Measurements from ENCODE around the gene TASP1. TPM values are rescaled to one million over a fixed set of nuclear protein-coding genes. Genes with fewer than 3 reads are reported as not detected.
"Not testable (repeated sequence)": the region's sequence is repeated elsewhere in the genome, so short reads cannot be mapped to it uniquely, and the experiment has no call there.

The TASP1 gene
- total RNA-seq, 2 donors from 2014 or later, result 15.8 to 16.6 TPM

GRCh38 chr20:13659288-13659687 is 20.6 kb upstream of the TASP1 start:
- no peak overlapping the region for H3K4me3 ChIP-seq (ENCODE audit: low read length)
- TF ChIP-seq CTCF (conservative IDR thresholded peaks at IDR 0.05), result no peak
- no peak overlapping the region for H3K27ac ChIP-seq (ENCODE audit: low read depth, low read length)
- Mint-ChIP-seq H3K27ac (no peak overlapping the region), H3K36me3 (ENCODE audit: low read depth) (no peaks in the 10 kb centered on the region), H3K27me3 (ENCODE audit: insufficient read depth) (peaks cover 2% of the 10 kb centered on the region), H3K4me1 (no peaks in the 10 kb centered on the region), H3K4me3 (no peak overlapping the region), H3K9me3 (no peaks in the 10 kb centered on the region)
- H3K9me3 ChIP-seq (ENCODE audit: control insufficient read depth, low read length), result no peaks in the 10 kb centered on the region
- no peaks in the 10 kb centered on the region for H3K27me3 ChIP-seq (ENCODE audit: control insufficient read depth, insufficient read depth, low read length, poor library complexity, severe bottlenecking)
- whole genome bisulfite sequencing, 2 experiments (ENCODE audit: insufficient coverage in 1 of 2, insufficient read length in 1 of 2), result 79 to 96% methylated on average over 3 of the region's 3 CpGs
- H3K9ac ChIP-seq (ENCODE audit: extremely low read depth, low read length, poor library complexity, severe bottlenecking), result no peak overlapping the region
- H3K36me3 ChIP-seq (ENCODE audit: control insufficient read depth, insufficient read depth, low read length), result no peaks in the 10 kb centered on the region
- no peaks in the 10 kb centered on the region for H3K4me1 ChIP-seq (ENCODE audit: control insufficient read depth, insufficient read depth, low read length)
- DNase-seq, result no peak

GRCh38 chr20:13658060-13658459 is 19.3 kb upstream of the TASP1 start:
- WGBS, 2 experiments (ENCODE audit: insufficient coverage in 1 of 2, insufficient read length in 1 of 2), result 89 to 91% methylated on average over 5 of the region's 5 CpGs
- H3K9me3 ChIP-seq (ENCODE audit: control insufficient read depth, low read length); H3K4me1 ChIP-seq (ENCODE audit: control insufficient read depth, insufficient read depth, low read length); H3K36me3 Mint-ChIP-seq (ENCODE audit: low read depth); H3K4me3 Mint-ChIP-seq; H3K9ac ChIP-seq (ENCODE audit: extremely low read depth, low read length, poor library complexity, severe bottlenecking); H3K36me3 ChIP-seq (ENCODE audit: control insufficient read depth, insufficient read depth, low read length); H3K27ac ChIP-seq (ENCODE audit: low read depth, low read length); H3K27ac Mint-ChIP-seq; H3K4me3 ChIP-seq (ENCODE audit: low read length); H3K4me1 Mint-ChIP-seq; DNase-seq; H3K27me3 ChIP-seq (ENCODE audit: control insufficient read depth, insufficient read depth, low read length, poor library complexity, severe bottlenecking); H3K9me3 Mint-ChIP-seq; H3K27me3 Mint-ChIP-seq (ENCODE audit: insufficient read depth): not testable (repeated sequence)

- no peak overlapping the region for H3K9ac ChIP-seq (ENCODE audit: extremely low read depth, low read length, poor library complexity, severe bottlenecking)
- Mint-ChIP-seq H3K27me3 (ENCODE audit: insufficient read depth) (no peaks in the 10 kb centered on the region), H3K9me3 (no peaks in the 10 kb centered on the region), H3K4me1 (peaks cover 2% of the 10 kb centered on the region), H3K4me3 (no peak overlapping the region), H3K27ac (no peak overlapping the region), H3K36me3 (ENCODE audit: low read depth) (no peaks in the 10 kb centered on the region)
- no peaks in the 10 kb centered on the region for H3K36me3 ChIP-seq (ENCODE audit: control insufficient read depth, insufficient read depth, low read length)
- 93% methylated on average over 2 to 4 of the region's 4 CpGs for WGBS, 2 experiments (ENCODE audit: insufficient coverage in 1 of 2, insufficient read length in 1 of 2)
- TF ChIP-seq CTCF (conservative IDR thresholded peaks at IDR 0.05), result no peak
- no peak for DNase-seq
- H3K4me1 ChIP-seq (ENCODE audit: control insufficient read depth, insufficient read depth, low read length), result no peaks in the 10 kb centered on the region
- H3K9me3 ChIP-seq (ENCODE audit: control insufficient read depth, low read length), result no peaks in the 10 kb centered on the region
- no peaks in the 10 kb centered on the region for H3K27me3 ChIP-seq (ENCODE audit: control insufficient read depth, insufficient read depth, low read length, poor library complexity, severe bottlenecking)
- no peak overlapping the region for H3K4me3 ChIP-seq (ENCODE audit: low read length)
- H3K27ac ChIP-seq (ENCODE audit: low read depth, low read length), result no peak overlapping the region
These were observed 18.1 kb upstream of the TASP1 start for GRCh38 chr20:13656721-13657368.

Measured in endodermal cell (in vitro differentiated cells).